Right hindlimb (tissue), 1 donor: Measurements from ENCODE around the gene ZNF892.
A peak's percentile ranks its signal among the peaks of the same experiment; 100 is the strongest.
"Not testable (repeated sequence)": the region's sequence is repeated elsewhere in the genome, so short reads cannot be mapped to it uniquely, and the experiment has no call there.

Source experiments
- DNase-seq: peaks from one replicate; pipeline ENCODE4 v3.0.0-alpha.2; 2018

ZNF892 gene

GRCh38 chr2:95231723-95232122 lies 24.4 kb downstream of the ZNF892 start:
- peak; percentile 48 for DNase-seq

GRCh38 chr2:95232232-95232631 lies 24.9 kb downstream of the ZNF892 start:
- DNase-seq, result no peak

GRCh38 chr2:95234286-95234785 lies 27.0 kb downstream of the ZNF892 start:
- DNase-seq, result no peak

GRCh38 chr2:95234816-95235215 lies 27.5 kb downstream of the ZNF892 start:
- DNase-seq, result no peak

GRCh38 chr2:95238131-95238530 lies 30.8 kb downstream of the ZNF892 start:
- DNase-seq, result no peak

- no peak for DNase-seq
Measured at GRCh38 chr2:95240091-95240490, 32.8 kb downstream of the ZNF892 start.

GRCh38 chr2:95240556-95240955 lies 33.2 kb downstream of the ZNF892 start:
- DNase-seq, result no peak

GRCh38 chr2:95242084-95242483 lies 34.8 kb downstream of the ZNF892 start:
- DNase-seq, result not testable (repeated sequence)
